GM12873 (cell line): ENCODE measurements around the gene EFCAB6.

Source experiments
- CTCF ChIP-seq: IDR thresholded peaks from 2 replicates; pipeline ENCODE4 v1.5.1; 2012; ENCODE audit warnings: low read depth, mild to moderate bottlenecking, moderate library complexity, low read length, control low read depth; ENCODE audit not compliant: insufficient read depth; ENCODE audit errors: missing control alignments

The EFCAB6 gene

GRCh38 chr22:43493297-43493696 is 318.8 kb downstream of the EFCAB6 start:
- TF ChIP-seq CTCF, result no peak

GRCh38 chr22:43491737-43492136 is 320.4 kb downstream of the EFCAB6 start:
- no peak for TF ChIP-seq CTCF

GRCh38 chr22:43491177-43491576 is 320.9 kb downstream of the EFCAB6 start:
- TF ChIP-seq CTCF, result no peak

GRCh38 chr22:43490311-43490710 is 321.8 kb downstream of the EFCAB6 start:
- TF ChIP-seq CTCF, result no peak

- TF ChIP-seq CTCF, result no peak
Observed at GRCh38 chr22:43488937-43489336, 323.2 kb downstream of the EFCAB6 start.

GRCh38 chr22:43488031-43488866 is 323.9 kb downstream of the EFCAB6 start:
- no peak for TF ChIP-seq CTCF

- no peak for TF ChIP-seq CTCF
Observed at GRCh38 chr22:43487311-43488030, 324.6 kb downstream of the EFCAB6 start.
